Skin of body (tissue), 2 donors: Measurements from ENCODE around the gene ERC2. TPM values are rescaled to one million over a fixed set of nuclear protein-coding genes. Genes with fewer than 3 reads are reported as not detected.

Experiments
- DNase-seq: peaks from one replicate; lab custom pipeline; 2025; lab: John Stamatoyannopoulos, UW
- total RNA-seq: library from RNA; depleted of rRNA; stranded (reverse); fragments of >200 nt; gene quantifications from one replicate; pipeline ENCODE4 v1.2.3, GENCODE V29; 2014

The ERC2 gene
- total RNA-seq, 1 donor from 2014 or later = 2.5 TPM

- no peak for DNase-seq
Observed at GRCh38 chr3:56424885-56425284, 43.4 kb downstream of the ERC2 start.

GRCh38 chr3:56424336-56424735 lies 43.9 kb downstream of the ERC2 start:
- peak; percentile 59 for DNase-seq

DNA sequence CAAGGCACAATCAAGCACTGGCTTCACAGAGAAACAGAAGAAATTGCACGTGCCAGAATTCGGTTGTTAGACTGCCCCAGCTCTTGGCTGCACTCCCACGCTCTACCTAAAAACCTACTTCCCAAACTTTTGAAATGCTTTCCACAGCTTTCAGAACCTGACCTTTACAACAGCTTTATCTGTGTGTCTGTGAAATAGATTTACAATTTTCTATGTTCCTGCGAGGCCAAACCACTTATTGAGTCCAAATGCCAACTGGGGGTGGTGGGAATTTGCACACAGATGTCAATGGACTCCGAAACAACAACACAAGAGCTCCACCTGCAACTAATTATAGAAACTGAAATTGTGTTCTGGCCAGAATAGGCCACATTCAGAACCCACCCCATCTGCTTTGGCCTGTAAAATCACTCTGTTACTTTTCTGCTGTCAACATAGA lies 44.6 kb downstream of the ERC2 start:
- no peak for DNase-seq

DNA sequence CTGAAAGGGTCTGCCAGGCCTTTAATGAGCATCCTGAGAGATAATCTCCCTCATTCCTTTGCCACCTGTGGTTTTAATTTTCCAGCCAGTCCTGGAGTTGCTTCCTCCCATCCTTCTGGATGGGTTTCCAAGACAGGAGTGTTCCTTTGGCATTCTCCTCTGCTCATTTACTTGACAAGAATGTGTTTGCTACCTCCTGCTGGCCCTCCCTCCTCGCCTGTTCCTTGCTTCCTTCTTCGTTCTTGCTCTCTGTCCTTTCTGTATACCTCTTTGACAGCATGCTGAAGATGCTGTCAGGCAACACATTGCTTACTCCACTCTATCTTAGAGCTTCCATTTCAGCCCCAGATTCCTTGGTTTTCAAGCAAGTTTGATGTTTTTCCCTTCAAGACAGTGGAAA lies 46.0 kb downstream of the ERC2 start:
- DNase-seq = no peak

DNA sequence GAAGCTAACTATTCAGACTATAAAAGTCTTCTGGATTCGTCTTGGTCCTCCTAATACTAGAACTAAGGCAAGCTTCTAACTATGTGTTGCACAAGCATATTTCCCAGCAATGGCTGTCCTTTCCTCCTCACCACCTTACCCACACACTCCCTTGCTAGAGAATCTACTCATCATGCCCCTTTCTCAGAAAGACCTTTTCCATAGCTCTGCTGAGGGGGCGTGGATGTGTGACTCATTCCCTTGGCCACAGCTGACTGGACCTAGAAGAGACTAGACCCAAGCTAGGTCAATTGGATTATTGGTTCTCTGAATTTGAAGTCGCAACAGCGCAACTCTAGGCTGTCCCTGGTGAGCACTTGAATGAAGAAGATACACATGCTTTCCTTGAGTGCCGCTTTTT lies 47.1 kb downstream of the ERC2 start:
- DNase-seq = no peak

- no peak for DNase-seq
Observed at GRCh38 chr3:56415652-56416051, 52.6 kb downstream of the ERC2 start.

DNA sequence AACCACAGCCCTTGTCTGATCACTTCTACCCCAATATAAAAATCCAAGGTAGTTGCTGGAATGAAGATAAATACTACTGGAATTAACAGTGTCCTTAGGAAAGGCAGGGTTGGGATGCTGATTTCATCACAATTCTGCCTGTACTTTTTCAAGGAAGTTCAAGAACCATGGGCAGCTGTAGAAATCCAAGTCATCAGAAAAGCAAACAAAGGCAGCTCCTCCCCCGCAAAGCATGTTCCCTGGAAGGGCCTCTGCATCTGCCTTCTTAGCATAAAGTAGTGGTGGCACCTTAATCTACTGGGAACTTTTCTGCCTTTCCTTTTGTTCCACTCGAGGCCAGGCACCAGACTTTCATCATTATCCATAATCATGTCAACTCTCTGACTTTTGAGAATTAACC lies 54.4 kb downstream of the ERC2 start:
- DNase-seq = no peak

DNA sequence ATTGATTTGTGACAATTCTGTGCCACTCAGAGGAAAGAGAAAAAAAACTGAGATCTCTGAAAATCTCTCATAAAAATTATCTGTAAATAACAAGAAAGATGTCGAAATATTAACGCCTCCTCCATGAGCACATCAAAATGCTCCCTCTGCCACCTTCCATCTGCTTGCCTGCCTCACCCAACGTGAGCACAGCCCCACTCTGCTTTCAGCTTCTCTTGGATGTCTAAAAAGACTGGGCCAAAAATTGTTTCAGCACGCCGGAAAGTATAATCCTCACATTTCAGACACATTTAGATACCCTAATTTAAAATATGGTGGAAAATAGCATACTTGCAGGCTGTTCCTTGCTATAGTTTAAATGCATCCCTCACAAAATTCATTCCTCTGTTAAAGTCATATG lies 57.1 kb downstream of the ERC2 start:
- no peak for DNase-seq

DNA sequence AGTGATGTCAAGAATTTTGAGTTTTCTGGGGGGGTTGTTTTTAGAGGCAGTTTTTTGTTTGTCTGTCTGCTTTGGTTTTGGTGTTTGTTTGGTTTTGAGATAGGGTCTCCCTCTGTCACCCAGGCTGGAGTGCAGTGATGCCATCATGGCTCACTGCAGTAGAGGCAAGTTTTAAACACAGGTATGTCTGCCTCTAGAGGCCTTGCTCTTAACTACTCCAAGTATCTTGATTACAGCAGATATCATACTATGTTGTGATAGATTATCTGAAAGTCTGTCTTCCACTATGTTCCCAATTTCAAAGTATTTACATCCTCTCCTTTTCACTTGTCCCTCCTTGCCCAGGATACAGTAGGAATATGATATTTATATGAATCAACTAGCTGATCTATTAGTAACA lies 57.7 kb downstream of the ERC2 start:
- DNase-seq = no peak

- no peak for DNase-seq
Observed at GRCh38 chr3:56409790-56410189, 58.5 kb downstream of the ERC2 start.

DNA sequence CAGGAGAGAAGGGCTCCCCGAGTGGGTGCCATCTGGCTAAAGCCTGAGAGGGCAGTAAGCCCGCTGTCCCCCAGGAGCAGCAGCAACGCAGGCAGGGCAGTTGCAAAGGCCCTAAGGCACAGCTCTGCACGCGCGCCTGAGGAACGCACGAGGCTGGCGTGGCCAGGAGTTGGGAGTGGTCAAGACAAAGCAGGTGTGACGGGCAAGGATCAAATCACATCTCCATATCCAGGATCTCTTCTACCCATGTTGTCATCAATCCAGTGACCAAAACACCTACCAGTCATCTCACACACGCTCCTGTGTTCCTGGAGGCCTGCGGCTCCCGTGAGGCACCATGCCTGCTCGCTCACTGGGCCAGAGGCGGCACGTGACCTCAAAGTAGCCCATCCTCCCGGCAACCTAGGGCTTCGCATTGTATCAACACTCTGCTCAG lies 59.5 kb downstream of the ERC2 start:
- no peak for DNase-seq

GRCh38 chr3:56406826-56407515 lies 61.3 kb downstream of the ERC2 start:
- no peak for DNase-seq

GRCh38 chr3:56404884-56405283 lies 63.4 kb downstream of the ERC2 start:
- DNase-seq = no peak

GRCh38 chr3:56398659-56399058 lies 69.6 kb downstream of the ERC2 start:
- no peak for DNase-seq

GRCh38 chr3:56397798-56398197 lies 70.5 kb downstream of the ERC2 start:
- DNase-seq = no peak

DNA sequence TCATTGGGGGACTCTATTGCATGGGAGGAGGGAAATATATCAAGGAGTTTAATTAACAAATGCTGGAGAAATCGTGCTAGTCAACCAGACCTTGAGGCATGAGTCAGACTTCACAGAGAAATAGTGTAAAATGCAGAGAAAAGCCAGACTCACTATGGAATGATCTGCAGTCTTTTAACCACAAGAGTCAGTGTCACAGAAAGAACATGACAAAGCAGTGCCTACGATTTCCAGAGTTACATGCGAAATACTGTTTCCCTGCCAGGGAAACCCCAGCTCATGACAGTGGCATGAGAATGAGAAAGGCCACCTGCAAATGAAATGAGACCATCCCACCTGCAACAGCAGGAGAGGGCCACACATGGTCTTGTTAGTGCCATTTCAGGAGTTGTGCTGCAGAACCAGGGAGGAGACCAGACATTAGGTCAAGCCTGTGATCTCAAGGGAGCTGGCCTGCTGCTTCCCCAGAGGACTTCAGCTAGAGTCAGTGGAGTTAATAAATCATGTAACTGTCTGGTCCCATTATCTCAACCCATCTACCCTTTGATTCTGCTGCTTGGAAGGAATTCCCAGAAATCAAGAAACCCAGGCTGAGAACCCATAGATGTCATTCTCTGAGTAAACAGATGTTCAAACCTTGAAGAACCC lies 79.0 kb downstream of the ERC2 start:
- no peak for DNase-seq

GRCh38 chr3:56383092-56383491 lies 85.2 kb downstream of the ERC2 start:
- DNase-seq = no peak

- no peak for DNase-seq
Observed at GRCh38 chr3:56379723-56380287, 88.5 kb downstream of the ERC2 start.

GRCh38 chr3:56375654-56376053 lies 92.6 kb downstream of the ERC2 start:
- no peak for DNase-seq

- no peak for DNase-seq
Observed at GRCh38 chr3:56373386-56373785, 94.9 kb downstream of the ERC2 start.

DNA sequence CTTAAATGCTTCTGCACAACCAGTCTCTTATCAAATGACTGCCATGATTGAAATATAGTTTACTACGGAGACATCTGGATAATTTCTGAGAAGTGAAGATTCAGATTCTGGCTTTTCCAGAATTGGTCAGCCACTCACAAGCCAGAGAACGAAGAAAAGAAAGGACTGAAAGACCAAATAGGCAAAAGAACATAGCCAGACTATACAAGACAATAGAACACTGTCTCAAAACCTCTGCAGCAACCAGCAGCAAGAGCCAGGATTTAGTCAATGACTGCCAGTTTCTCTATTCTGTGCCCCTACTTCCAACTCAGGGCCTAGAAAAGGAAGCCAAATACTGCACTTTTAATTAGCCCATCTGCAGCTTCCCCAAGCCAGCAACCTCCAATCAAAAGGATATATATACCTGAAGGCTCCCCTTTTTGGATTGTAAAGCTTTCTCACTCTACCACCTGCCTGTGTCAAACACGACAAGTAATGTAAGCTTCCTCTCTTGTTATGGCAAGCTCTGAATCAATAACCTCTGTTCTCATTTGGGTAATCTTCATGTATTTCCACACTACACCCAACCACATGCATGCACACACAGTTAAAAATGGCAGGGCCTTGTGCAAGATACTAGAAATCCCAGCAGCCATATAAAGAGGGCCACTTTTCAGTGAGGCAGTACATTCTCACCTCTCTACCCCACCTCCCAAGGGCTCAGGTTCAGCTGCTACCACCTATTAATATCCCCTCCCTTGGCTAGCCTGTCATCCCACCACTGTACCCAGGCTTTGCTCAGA lies 97.1 kb downstream of the ERC2 start:
- DNase-seq = no peak

GRCh38 chr3:56369914-56370313 lies 98.4 kb downstream of the ERC2 start:
- DNase-seq = no peak
